ENCODE results near the gene SLC25A27. TPM values are rescaled to one million over a fixed set of nuclear protein-coding genes. Genes with fewer than 3 reads are reported as not detected.
"Not testable (repeated sequence)": the region's sequence is repeated elsewhere in the genome, so short reads cannot be mapped to it uniquely, and the experiment has no call there.

Gene SLC25A27
- total and polyA plus RNA-seq, 7 experiments from 2014 or later: 0.48 to 5.7 (median 1.8) TPM; not detected in 2

DNA sequence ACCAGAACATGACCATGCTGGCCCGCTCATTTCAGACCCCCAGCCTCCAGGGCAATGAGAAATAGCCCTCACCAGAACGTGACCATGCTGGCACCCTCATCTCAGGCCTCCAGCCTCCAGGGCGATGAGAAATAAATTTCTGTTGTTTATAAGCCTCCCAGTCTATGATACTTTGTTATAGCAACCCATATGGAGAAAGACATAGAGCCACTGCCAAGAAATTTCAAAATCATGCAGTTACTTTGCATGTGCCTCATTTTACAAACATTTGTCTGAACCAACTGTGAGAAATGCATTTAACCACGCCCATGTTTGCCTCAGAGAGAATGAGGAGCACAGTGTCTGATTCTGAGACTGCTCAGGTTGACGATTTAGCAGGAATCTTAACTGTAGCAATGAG lies 15.6 kb upstream of the SLC25A27 start:
- no peak for ATAC-seq
- Histone ChIP-seq H3K9me3 (ENCODE audit: control insufficient read depth in 2 of 3, low read length in 3 of 3) (no peaks in the 10 kb centered on the region), H3K4me3 (ENCODE audit: low read length) (no peak overlapping the region), H3K4me1 (ENCODE audit: control insufficient read depth in 2 of 2, insufficient read depth in 2 of 2, low read length in 2 of 2) (no peaks in the 10 kb centered on the region), H3K36me3 (ENCODE audit: control insufficient read depth in 2 of 3, insufficient read depth in 3 of 3, low read length in 3 of 3) (no peaks in the 10 kb centered on the region), H3K27ac (ENCODE audit: low read depth, low read length) (no peak overlapping the region), H3K27me3 (ENCODE audit: control insufficient read depth in 2 of 2, insufficient read depth in 2 of 2, low read length in 2 of 2) (no peaks in the 10 kb centered on the region)
- Mint-ChIP-seq H3K4me3 (no peak overlapping the region), H3K36me3 (no peaks in the 10 kb centered on the region), H3K27me3 (peaks cover 4 to 20% (median 8%) of the 10 kb centered on the region in 5 donors), H3K27ac (no peak overlapping the region), H3K9me3 (no peaks in the 10 kb centered on the region), H3K4me1 (no peaks in the 10 kb centered on the region)
- POLR2A ChIA-PET: no interaction called here
- intact Hi-C loops (cut with micrococcal nuclease): no loop called here
- CTCF ChIA-PET: no interaction called here
- no peak for DNase-seq

DNA sequence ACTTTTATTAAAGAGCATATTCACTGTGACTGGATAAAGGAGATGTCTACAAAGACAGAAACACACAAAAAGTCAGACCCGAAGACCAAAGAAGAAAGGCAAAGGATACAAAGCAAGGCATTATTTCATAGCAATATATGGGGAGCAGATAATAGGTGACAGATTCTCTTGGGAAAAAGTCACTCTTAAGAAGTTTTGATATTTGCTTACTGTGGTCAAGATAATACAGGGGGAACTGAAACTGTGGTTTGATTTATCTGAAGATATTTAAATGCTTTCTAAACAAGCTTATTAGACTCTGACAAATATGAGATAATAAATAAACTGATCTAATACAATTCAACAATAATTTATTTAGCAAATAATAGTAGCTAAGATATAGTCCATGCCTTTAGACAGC lies 14.8 kb upstream of the SLC25A27 start:
- no peak overlapping the region for H3K27ac ChIP-seq (ENCODE audit: low read depth, low read length)
- ATAC-seq (no peak), DNase-seq (no peak)
- H3K27me3 ChIP-seq (ENCODE audit: control insufficient read depth in 2 of 2, insufficient read depth in 2 of 2, low read length in 2 of 2): no peaks in the 10 kb centered on the region
- H3K4me3 ChIP-seq (ENCODE audit: low read length): no peak overlapping the region
- H3K4me1 Mint-ChIP-seq: no peaks in the 10 kb centered on the region
- H3K4me1 ChIP-seq (ENCODE audit: control insufficient read depth in 2 of 2, insufficient read depth in 2 of 2, low read length in 2 of 2): no peaks in the 10 kb centered on the region
- H3K36me3 ChIP-seq (ENCODE audit: control insufficient read depth in 2 of 3, insufficient read depth in 3 of 3, low read length in 3 of 3): no peaks in the 10 kb centered on the region
- H3K36me3 Mint-ChIP-seq: no peaks in the 10 kb centered on the region
- no peak overlapping the region for H3K4me3 Mint-ChIP-seq
- intact Hi-C loops (cut with micrococcal nuclease): no loop called here
- no peak overlapping the region for H3K27ac Mint-ChIP-seq
- ChIA-PET CTCF (no interaction called here), POLR2A (no interaction called here)
- peaks cover 6 to 20% (median 12%) of the 10 kb centered on the region in 5 donors for H3K27me3 Mint-ChIP-seq
- no peaks in the 10 kb centered on the region for H3K9me3 ChIP-seq (ENCODE audit: control insufficient read depth in 2 of 3, low read length in 3 of 3)
- peaks cover 0 to 2% (median 0%) of the 10 kb centered on the region in 11 donors for H3K9me3 Mint-ChIP-seq

DNA sequence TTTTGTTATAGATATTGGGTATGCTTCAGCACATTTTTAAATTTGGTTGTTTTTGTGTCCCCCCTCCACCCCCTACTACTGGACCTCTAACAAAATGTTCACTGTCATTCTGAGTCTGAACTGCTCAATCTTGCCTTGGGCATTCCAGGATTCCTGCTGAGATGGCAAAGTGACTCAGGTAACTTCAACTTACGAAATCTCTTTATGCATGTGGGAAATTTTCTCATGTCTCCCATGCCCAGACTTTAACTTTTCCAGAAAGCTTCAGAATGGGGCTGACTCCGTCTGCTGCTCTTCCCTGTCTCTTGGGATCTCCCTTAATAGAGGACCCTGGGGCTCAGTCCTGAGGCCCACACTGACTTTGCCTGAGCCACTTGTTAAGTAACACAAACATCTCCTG lies 14.1 kb upstream of the SLC25A27 start:
- no peak overlapping the region for H3K4me3 ChIP-seq (ENCODE audit: low read length)
- H3K9me3 Mint-ChIP-seq: peaks cover 0 to 2% (median 0%) of the 10 kb centered on the region in 11 donors
- H3K9me3 ChIP-seq (ENCODE audit: control insufficient read depth in 2 of 3, low read length in 3 of 3): no peaks in the 10 kb centered on the region
- ATAC-seq (no peak), DNase-seq (no peak)
- H3K27ac Mint-ChIP-seq: no peak overlapping the region
- H3K36me3 ChIP-seq (ENCODE audit: control insufficient read depth in 2 of 3, insufficient read depth in 3 of 3, low read length in 3 of 3): no peaks in the 10 kb centered on the region
- CTCF ChIA-PET: no interaction called here
- H3K4me1 Mint-ChIP-seq: no peaks in the 10 kb centered on the region
- H3K27me3 ChIP-seq (ENCODE audit: control insufficient read depth in 2 of 2, insufficient read depth in 2 of 2, low read length in 2 of 2): no peaks in the 10 kb centered on the region
- intact Hi-C loops (cut with micrococcal nuclease): no loop called here
- H3K27ac ChIP-seq (ENCODE audit: low read depth, low read length): no peak overlapping the region
- no peak overlapping the region for H3K4me3 Mint-ChIP-seq
- POLR2A ChIA-PET: no interaction called here
- no peaks in the 10 kb centered on the region for H3K4me1 ChIP-seq (ENCODE audit: control insufficient read depth in 2 of 2, insufficient read depth in 2 of 2, low read length in 2 of 2)
- no peaks in the 10 kb centered on the region for H3K36me3 Mint-ChIP-seq
- H3K27me3 Mint-ChIP-seq: peaks cover 6 to 20% (median 13%) of the 10 kb centered on the region in 5 donors

DNA sequence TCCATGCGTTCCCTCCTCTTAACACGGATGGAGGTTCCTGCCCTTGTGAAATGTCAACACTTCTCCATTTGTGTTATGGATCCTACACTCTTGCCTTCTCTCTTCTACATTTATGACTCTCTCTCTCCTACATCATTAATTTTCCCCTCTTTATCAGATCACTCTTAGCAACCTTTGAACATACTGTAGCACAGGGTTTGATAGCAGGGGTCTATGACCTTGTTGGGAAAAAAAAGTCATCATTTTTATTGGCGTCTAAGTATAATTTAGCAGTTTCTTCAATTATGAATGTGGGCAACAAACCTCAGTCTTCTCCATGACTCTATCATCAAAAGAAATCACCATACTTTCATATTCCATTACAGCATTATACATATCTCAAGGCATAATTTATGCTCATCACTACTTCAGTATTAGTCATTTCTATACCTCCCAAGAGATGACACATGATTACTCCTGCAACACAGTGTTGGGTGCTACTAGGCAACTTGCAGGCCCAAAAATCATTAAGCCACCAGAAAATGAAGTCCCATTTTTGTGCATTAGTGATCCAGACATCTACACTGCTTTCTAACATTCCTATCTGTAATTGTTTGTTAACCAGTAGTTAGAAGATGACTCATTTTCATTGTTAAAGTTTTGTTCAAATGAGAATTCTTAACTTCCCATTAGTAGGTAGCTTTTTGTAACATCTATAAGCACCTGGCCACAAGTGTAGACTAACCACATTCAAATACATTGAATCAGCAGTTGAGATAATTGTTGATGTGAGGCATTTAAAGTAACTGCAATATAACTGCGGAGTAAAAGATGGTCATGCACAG lies 9.6 kb upstream of the SLC25A27 start:
- Mint-ChIP-seq H3K36me3 (no peaks in the 10 kb centered on the region), H3K4me1 (no peaks in the 10 kb centered on the region), H3K9me3 (peaks cover 0 to 5% (median 0%) of the 10 kb centered on the region in 11 donors), H3K27me3 (peaks cover 10 to 22% (median 14%) of the 10 kb centered on the region in 5 donors), H3K27ac (no peak overlapping the region), H3K4me3 (no peak overlapping the region)
- no peaks in the 10 kb centered on the region for H3K9me3 ChIP-seq (ENCODE audit: control insufficient read depth in 2 of 3, low read length in 3 of 3)
- DNase-seq (no peak), ATAC-seq (no peak)
- POLR2A ChIA-PET: no interaction called here
- H3K27ac ChIP-seq (ENCODE audit: low read depth, low read length): no peak overlapping the region
- no peaks in the 10 kb centered on the region for H3K4me1 ChIP-seq (ENCODE audit: control insufficient read depth in 2 of 2, insufficient read depth in 2 of 2, low read length in 2 of 2)
- H3K36me3 ChIP-seq (ENCODE audit: control insufficient read depth in 2 of 3, insufficient read depth in 3 of 3, low read length in 3 of 3): no peaks in the 10 kb centered on the region
- CTCF ChIA-PET: no interaction called here
- no peak overlapping the region for H3K4me3 ChIP-seq (ENCODE audit: low read length)
- no peaks in the 10 kb centered on the region for H3K27me3 ChIP-seq (ENCODE audit: control insufficient read depth in 2 of 2, insufficient read depth in 2 of 2, low read length in 2 of 2)
- intact Hi-C loops (cut with micrococcal nuclease): no loop called here

DNA sequence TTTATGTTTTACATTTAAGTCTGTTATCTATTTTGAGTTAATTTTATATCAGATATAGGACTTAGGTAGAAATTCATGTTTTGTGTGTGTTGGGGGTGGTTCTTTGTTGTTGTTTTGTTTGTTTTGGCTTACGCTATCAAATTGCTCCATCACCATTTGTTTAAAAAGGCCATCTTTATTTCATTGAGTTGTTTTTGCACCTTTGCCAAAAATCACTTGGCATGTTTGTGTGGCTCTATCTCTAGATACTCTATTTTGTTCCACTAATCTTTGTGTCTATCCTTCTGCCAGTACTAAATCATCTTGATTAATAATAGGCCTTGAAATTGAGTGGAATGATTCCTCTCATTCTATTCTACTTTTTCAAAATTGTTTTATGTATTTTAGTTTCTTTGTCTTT lies 7.5 kb upstream of the SLC25A27 start:
- CTCF ChIA-PET: no interaction called here

DNA sequence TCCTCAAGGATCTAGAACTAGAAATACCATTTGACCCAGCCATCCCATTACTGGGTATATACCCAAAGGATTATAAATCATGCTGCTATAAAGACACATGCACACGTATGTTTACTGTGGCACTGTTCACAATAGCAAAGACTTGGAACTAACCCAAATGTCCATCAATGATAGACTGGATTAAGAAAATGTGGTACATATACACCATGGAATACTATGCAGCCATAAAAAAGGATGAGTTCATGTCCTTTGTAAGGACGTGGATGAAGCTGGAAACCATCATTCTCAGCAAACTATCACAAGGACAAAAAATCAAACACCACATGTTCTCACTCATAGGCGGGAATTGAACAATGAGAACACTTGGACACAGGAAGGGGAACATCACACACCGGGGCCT lies 4.7 kb upstream of the SLC25A27 start:
- H3K27me3 ChIP-seq (ENCODE audit: control insufficient read depth in 2 of 2, insufficient read depth in 2 of 2, low read length in 2 of 2); H3K9me3 Mint-ChIP-seq; ATAC-seq; H3K27ac ChIP-seq (ENCODE audit: low read depth, low read length); intact Hi-C loops (cut with micrococcal nuclease); H3K9me3 ChIP-seq (ENCODE audit: control insufficient read depth in 2 of 3, low read length in 3 of 3); H3K36me3 ChIP-seq (ENCODE audit: control insufficient read depth in 2 of 3, insufficient read depth in 3 of 3, low read length in 3 of 3); H3K27ac Mint-ChIP-seq; H3K4me3 Mint-ChIP-seq; POLR2A ChIA-PET; H3K36me3 Mint-ChIP-seq; H3K4me1 ChIP-seq (ENCODE audit: control insufficient read depth in 2 of 2, insufficient read depth in 2 of 2, low read length in 2 of 2); DNase-seq; CTCF ChIA-PET; H3K4me3 ChIP-seq (ENCODE audit: low read length): not testable (repeated sequence)
- peaks cover 20 to 44% (median 36%) of the 10 kb centered on the region in 5 donors for H3K27me3 Mint-ChIP-seq
- peaks cover 6 to 11% (median 9%) of the 10 kb centered on the region in 7 donors for H3K4me1 Mint-ChIP-seq

More for the DNA sequence above, 7.5 kb upstream of the SLC25A27 start:
- no peak overlapping the region for H3K4me3 Mint-ChIP-seq
- H3K27me3 Mint-ChIP-seq: peaks cover 10 to 31% (median 15%) of the 10 kb centered on the region in 5 donors
- H3K4me1 Mint-ChIP-seq: no peaks in the 10 kb centered on the region
- Histone ChIP-seq H3K9me3 (ENCODE audit: control insufficient read depth in 2 of 3, low read length in 3 of 3) (no peaks in the 10 kb centered on the region), H3K27me3 (ENCODE audit: control insufficient read depth in 2 of 2, insufficient read depth in 2 of 2, low read length in 2 of 2) (no peaks in the 10 kb centered on the region), H3K4me1 (ENCODE audit: control insufficient read depth in 2 of 2, insufficient read depth in 2 of 2, low read length in 2 of 2) (no peaks in the 10 kb centered on the region), H3K27ac (ENCODE audit: low read depth, low read length) (no peak overlapping the region), H3K36me3 (ENCODE audit: control insufficient read depth in 2 of 3, insufficient read depth in 3 of 3, low read length in 3 of 3) (no peaks in the 10 kb centered on the region), H3K4me3 (ENCODE audit: low read length) (no peak overlapping the region)
- H3K36me3 Mint-ChIP-seq: no peaks in the 10 kb centered on the region
- H3K9me3 Mint-ChIP-seq: peaks cover 0 to 5% (median 0%) of the 10 kb centered on the region in 11 donors
- DNase-seq: no peak
- intact Hi-C loops (cut with micrococcal nuclease): no loop called here
- H3K27ac Mint-ChIP-seq: no peak overlapping the region
- no peak for ATAC-seq
- POLR2A ChIA-PET: no interaction called here

DNA sequence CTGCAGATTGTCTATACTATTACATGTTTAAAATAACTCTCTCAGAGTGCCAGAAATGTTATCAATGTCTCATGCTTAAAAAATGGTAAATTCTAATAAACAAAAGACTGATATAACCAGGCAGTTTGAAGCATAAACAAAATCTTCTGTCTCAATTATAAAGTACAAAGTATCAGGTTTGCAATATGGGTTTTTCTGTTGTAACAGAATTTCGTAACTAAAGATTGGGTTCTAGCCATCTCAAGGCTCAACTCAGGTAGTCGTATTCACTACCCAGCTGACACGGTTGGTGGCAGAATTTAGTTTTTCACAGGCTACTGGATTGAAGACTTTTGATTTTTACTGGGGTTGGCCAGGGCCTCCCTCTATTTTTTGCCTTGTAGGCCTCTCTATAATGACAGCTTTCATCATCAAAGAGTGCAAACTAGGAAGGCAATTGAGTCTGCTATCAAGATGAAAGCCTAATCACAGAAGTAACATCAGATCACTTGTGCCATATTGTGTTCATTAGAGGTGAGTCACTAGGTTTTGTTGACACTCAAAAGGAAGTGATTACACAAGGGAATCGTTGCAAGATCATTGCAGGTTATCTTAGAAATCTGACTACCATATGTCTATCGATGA lies 3.8 kb upstream of the SLC25A27 start:
- POLR2A ChIA-PET: no interaction called here
- Mint-ChIP-seq H3K4me3 (no peak overlapping the region), H3K36me3 (no peaks in the 10 kb centered on the region), H3K27me3 (peaks cover 27 to 49% (median 43%) of the 10 kb centered on the region in 5 donors), H3K4me1 (peaks cover 11 to 17% (median 14%) of the 10 kb centered on the region in 7 donors), H3K27ac (no peak overlapping the region), H3K9me3 (peaks cover 0 to 5% (median 0%) of the 10 kb centered on the region in 11 donors)
- H3K9me3 ChIP-seq (ENCODE audit: control insufficient read depth in 2 of 3, low read length in 3 of 3): no peaks in the 10 kb centered on the region
- H3K36me3 ChIP-seq (ENCODE audit: control insufficient read depth in 2 of 3, insufficient read depth in 3 of 3, low read length in 3 of 3): no peaks in the 10 kb centered on the region
- ATAC-seq (no peak), DNase-seq (no peak)
- intact Hi-C loops (cut with micrococcal nuclease): no loop called here
- H3K27me3 ChIP-seq (ENCODE audit: control insufficient read depth in 2 of 2, insufficient read depth in 2 of 2, low read length in 2 of 2): peaks cover 0 to 6% of the 10 kb centered on the region in 2 donors
- no peak overlapping the region for H3K4me3 ChIP-seq (ENCODE audit: low read length)
- H3K4me1 ChIP-seq (ENCODE audit: control insufficient read depth in 2 of 2, insufficient read depth in 2 of 2, low read length in 2 of 2): peaks cover 4 to 9% of the 10 kb centered on the region in 2 donors
- H3K27ac ChIP-seq (ENCODE audit: low read depth, low read length): no peak overlapping the region
- CTCF ChIA-PET: no interaction called here
